ENCODE data around the gene TCF7L1.
"Not testable (repeated sequence)": the region's sequence is repeated elsewhere in the genome, so short reads cannot be mapped to it uniquely, and the experiment has no call there.

Gene TCF7L1

DNA sequence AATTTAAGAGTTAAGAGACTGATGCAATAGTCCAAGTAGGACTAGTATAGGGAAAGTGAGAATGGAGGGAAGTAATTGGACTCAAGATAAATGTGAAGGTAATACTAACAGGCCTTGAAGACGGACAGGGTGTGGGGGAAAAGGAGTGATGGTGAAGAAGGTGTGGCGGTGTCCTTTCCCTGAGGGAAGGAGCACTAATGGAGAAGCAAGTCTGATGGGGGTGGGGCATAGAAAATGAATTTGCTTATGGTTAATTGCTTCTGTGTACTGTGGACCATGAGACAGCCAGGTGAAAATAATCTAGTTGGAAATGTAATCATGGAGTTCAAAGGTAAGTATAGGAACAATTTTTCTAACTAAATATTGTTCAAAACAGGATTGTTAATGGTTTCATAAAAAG lies 201.7 kb downstream of the TCF7L1 start:
- FAIRE-seq, result no peak

DNA sequence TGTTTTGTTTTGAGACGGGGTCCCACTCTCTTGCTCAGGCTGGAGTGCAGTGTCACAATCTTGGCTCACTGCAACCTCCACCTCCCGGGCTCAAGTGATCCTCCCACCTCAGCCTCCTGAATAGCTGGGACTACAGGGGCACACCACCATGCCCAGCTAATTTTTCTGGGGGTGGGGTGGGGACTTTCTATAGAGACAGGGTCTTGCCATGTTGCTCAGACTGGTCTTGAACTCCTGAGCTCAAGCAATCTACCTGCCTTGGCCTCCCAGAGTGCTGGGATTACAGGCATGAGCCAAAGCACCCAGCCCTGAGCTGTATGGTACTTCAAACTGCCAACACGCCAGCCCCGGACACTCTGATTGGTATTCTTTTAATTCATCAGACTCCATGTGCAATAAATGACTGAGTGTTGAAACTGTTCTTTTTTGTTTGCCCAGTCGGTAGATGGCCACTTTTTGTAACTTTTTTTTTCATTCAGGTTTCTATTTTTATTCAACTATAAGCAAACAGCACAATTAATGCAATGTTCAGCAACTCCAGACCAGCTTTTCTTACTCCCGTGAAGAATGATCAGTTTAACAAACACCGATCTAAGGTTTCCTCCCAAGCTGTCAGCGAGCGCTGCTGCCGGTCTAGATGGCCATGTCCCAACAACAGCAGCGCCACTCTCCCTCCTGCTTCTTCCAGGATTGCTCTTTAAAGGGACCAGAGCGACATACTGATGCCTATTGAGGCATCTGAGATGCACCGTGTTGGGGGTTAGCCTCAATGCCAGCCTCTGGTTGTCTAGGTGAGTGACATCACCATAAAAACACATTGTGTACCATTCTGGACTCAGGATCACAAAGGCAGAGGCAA lies 207.1 kb downstream of the TCF7L1 start:
- no peak for FAIRE-seq
- DNase-seq (ENCODE audit: insufficient read length, low spot score), result no peak

More for the DNA sequence above, 201.7 kb downstream of the TCF7L1 start:
- no peak for DNase-seq (ENCODE audit: insufficient read length, low spot score)

DNA sequence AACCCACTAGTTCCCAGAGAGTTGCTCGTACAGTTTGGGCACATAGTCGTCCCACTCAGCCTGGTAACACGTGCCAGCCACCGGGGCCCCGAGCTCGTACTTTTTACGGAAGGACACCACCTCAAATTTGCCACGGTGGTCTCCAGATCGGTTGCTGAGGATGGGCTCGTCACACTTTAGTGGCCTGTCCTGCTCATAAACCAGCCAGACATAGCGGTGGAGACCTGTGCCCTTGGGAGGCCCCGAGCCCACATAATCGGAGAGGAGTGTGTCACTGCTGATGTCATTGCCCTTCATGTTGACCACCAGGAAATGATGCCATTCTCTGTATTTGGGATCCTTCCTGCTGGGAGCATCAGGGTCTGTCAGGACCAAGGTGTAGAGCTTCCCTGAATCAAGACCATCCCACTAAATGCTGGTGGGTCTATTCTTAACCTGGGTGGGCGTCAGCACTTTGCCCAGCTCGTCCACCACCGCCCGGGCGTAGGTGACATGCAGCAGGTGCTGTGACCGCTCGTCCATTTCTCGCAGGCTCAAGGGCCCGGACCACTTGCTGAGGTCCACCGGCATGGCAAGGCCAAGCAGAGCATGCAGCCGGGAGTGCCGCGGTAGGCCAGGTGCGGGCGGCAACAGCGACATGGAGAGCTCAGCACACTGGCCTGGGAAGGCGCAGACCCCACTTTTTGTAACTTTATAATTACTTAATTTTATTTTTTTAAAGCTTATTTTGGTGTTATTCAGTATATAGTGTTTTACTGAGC lies 208.3 kb downstream of the TCF7L1 start:
- no peak for FAIRE-seq

DNA sequence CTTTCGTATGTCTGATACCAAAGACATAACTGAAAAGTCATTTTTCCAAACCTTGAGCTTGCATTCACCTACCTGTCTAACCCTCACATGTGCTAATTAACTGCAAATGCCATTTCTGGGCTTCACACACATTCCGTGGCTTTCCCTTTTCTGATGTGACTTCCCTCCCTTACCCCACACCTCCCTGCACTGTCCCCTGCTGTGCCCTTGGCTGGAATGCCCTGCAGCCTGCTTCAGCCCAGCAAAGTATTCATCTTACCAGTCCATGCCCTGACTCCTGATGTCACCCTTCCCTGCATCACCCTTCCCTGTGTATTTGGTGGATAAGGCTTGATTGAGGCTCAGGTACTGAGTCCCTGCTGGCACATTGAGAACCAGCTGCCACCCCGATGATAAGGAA lies 209.0 kb downstream of the TCF7L1 start:
- no peak for FAIRE-seq
- no peak for DNase-seq (ENCODE audit: insufficient read length, low spot score)

More for the DNA sequence above, 208.3 kb downstream of the TCF7L1 start:
- no peak for DNase-seq (ENCODE audit: insufficient read length, low spot score)

DNA sequence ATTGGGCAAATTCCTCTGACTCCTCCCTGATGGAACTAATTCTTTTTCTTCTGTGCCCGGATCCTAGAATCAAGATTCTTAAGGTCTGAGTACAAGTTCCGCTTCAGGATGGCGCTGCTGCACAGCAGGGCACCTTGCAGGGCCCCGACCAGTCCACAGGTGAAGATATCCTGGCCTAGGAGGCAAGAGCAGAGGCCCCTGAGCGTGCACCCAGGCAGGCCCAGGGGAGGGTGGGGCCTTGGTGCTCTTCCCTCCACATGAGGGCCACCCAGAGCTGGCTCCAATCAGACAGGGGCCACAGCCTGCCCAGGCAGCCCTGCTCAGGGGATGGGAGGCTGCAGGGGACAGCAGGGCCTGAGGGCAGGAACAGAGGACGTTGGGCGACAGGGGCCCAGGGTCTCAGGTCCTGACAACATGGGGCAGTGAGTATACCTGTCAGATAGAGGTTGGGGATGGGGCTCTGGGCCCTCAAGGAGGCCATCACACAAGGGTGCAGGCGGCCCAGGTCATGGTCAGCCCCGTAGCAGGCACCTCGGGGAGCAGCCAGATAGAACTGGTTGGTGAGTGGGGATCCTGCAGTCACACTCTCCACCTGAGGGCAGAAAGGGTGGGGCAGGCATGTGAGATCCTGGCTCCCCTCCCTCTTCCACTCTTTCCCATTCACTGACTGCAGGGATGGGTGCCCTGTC lies 210.2 kb downstream of the TCF7L1 start:
- DNase-seq (ENCODE audit: insufficient read length, low spot score); FAIRE-seq: not testable (repeated sequence)

DNA sequence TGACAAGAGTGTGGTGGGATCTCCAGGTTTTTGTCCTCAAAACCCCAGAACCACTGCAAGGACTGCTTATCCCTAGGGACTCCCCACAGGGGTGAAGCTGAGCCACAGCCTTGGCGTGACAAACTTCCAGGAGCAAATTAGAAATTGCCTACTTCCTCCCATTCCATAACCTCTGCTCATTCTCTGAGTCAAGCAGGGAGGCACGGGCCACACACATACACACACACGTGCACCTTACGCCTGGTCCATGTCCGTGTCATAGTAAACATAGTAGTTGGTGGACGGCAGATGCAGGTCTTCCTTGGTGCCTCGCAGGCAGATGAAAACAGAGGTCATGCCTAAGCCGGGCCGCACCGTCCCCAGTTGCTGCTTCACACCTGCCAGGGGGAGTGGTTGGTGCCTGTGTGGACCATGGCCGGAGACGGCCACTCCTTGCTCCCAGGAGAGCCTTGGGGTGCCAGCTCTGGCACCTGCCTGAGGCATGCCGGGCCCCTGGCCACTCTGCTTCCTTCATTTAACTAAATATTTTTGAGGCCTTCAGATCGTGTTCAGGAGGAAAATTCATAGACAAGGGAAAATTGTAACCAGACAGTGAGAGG lies 211.3 kb downstream of the TCF7L1 start:
- DNase-seq (ENCODE audit: insufficient read length, low spot score), result no peak
- FAIRE-seq, result no peak

DNA sequence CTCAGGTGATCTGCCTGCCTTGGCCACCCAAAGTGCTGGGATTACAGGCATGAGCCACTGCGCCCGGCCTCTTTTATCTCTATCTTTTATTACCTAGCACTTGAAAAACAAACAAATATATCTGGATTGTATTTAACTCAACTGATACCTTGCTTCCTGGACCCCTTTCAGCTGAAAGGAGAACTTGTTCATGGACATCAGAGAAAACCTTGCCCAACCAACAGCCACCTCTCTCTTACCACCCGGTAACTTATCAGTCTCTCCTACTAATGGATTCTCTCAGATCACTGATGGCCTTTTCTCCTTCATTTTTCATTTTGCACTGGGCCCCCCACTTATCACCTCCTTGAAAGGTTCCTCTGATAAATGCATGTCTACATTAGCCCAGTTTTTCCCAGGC lies 214.4 kb downstream of the TCF7L1 start:
- DNase-seq (ENCODE audit: insufficient read length, low spot score), result no peak
- FAIRE-seq, result no peak

DNA sequence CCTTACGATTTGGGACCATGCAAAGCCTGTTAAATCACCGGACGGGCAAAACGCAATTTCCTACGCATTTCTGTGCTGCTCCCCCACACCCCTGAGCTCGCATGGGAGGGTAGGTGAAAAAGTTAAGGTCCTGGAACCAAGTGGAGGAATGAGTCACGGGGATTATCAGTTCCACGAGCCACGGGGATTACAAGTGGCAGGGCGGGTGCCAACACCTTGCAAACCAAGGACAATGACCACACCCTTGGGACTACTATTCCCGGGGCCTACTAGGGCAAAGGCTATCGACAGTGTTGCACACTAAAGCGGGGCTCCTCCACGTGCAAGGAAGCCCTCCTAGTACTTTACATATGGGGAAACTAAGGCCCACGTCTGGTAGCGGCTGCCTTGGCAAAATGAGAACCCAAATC lies 220.7 kb downstream of the TCF7L1 start:
- DNase-seq (ENCODE audit: insufficient read length, low spot score) (no peak), FAIRE-seq (no peak)

DNA sequence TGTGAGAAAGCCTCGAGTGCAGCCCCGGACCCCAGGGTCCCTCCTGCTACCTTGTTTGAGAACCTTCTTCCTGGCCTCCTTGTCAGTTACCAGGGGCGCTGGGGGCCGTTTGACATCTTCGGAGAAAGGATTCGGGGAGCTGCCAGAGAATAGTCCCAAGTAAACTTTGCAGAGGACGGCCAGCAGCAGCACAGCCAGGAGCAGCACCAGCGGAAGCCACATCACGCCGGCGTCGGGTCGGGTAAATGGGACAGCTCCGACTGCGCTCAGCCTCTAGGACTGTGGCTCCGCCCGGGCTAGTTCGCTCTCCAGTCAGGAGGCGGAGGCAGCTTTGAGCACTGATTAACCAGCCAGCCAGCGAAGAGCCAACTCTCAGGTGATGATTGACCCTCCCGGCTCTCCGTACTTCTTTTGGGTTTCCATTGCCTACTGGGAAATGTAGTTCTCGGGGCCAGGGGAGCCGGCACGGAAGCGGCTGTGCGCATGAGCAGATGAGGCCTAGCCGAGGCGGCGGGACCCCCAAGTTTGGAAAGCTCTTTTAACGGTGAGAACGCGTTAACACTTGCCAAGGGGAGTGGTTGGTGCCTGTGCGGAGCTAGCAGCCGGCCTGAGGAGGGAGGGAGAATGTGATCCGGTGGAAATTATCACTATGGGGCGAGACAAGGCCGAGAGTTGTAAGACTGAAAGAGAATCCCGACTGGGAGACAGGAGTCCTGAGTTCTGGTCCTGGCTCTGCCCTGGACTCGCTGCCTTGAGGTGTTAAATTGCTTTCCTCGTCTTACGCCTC lies 221.3 kb downstream of the TCF7L1 start, which contains the start of the genes ELMOD3 and RETSAT:
TSS of gene ELMOD3 (plus strand) at position 484 of the 787 bp plus-strand sequence. CDS start 2,430 bp downstream, outside the sequence.
TSS of gene RETSAT (minus strand) at position 243 of the 787 bp plus-strand sequence. CDS start at position 222, 21 bp downstream.
- DNase-seq (ENCODE audit: insufficient read length, low spot score) (peak; percentile 93), FAIRE-seq (peak; percentile 97)

DNA sequence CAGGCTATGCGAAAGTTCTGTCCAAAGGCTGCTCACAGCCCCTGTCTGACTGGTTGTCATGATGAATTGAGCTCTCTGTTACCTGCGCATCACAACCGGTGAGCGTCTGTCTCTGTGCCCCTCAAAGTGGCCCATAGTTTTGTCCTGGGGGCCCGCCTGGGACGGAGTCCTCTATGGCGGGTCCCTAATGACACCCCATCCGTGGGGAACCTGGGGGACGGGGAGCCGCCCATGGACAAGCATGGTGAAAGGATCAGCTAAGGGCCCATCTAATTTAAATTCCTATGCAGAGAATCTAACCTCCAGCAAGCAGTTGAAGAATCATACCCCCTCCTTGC lies 221.8 kb downstream of the TCF7L1 start:
- DNase-seq (ENCODE audit: insufficient read length, low spot score) (peak; percentile 10), FAIRE-seq (no peak)

DNA sequence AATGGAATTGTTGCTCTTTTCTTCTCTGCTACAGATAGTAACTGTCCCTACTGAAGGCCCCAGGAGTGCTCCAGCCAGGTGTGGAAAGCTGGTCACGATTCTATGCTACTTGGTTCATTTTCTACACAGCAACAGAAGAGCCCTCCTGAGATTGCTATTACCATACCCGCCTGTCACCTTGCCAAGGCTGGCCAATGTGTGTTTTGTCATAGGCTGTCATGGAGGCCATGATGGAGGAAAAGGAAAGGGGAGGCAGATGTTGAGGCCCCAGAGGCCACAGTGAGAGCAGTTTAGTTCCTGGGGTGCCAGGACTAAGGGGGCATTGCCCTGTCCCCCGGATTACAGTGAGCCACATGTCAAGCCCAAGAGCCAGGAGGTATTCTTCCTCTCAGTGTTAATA lies 222.3 kb downstream of the TCF7L1 start:
- FAIRE-seq, result no peak
- no peak for DNase-seq (ENCODE audit: insufficient read length, low spot score)

DNA sequence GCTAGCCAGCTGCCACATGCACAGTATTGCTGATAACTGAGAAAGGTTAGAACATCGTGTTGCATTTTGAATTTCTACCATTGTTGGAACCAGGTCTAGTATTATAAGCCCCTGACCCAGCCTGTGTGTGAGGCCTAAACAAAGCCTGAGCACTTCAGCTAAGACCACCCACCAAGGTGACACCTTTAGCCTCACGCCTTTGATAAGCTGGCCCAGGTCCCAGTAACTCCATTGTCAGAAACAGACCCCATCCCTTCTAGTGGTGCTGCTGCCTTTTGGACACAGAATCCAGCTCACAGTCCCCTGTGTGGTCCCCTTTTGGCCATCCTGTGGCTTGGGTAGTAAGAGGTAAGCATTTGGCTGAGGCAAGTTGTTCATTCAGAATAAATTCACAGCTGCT lies 223.0 kb downstream of the TCF7L1 start:
- FAIRE-seq, result no peak
- DNase-seq (ENCODE audit: insufficient read length, low spot score), result no peak

DNA sequence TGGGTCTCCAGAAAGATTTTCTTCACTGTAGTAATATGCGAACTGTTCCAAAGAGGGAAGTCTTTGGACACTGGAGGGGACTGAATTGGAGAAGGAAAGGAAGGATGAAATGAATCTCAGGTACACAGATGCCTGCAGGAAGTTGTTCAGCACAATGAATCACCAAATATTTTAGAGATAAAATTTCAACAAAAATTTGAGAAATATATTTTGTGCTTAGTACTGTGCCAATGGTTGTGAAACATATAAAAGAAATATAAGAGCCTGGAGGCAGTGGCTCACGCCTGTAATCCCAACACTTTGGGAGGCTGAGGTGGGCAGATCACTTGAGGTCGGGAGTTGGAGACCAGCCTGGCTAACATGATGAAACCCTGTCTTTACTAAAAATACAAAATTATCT lies 224.5 kb downstream of the TCF7L1 start:
- FAIRE-seq (no peak), DNase-seq (ENCODE audit: insufficient read length, low spot score) (no peak)

All from GM19239 (cell line).